HFFc6 (cell line): Measurements from ENCODE around the gene SZRD1. TPM values are rescaled to one million over a fixed set of nuclear protein-coding genes. Genes with fewer than 3 reads are reported as not detected.
A peak's percentile ranks its signal among the peaks of the same experiment; 100 is the strongest.

Experiments used
- DNase-seq: peaks from one replicate; pipeline ENCODE4 v3.0.0-alpha.2; 2018
- H3K27ac Mint-ChIP-seq: 2 replicates; pipeline ENCODE4 v1.8.0; 2020; ENCODE audit warnings: mild to moderate bottlenecking, mixed read lengths
- H3K27me3 Mint-ChIP-seq: 2 replicates; pipeline ENCODE4 v1.8.0; 2021; ENCODE audit warnings: mild to moderate bottlenecking, moderate library complexity, mixed read lengths; ENCODE audit not compliant: insufficient read depth
- H3K36me3 Mint-ChIP-seq: 2 replicates; pipeline ENCODE4 v1.8.0; 2021; ENCODE audit warnings: low read depth, mixed read lengths
- H3K4me1 Mint-ChIP-seq: 2 replicates; pipeline ENCODE4 v1.8.0; 2020; ENCODE audit warnings: low read depth, mixed read lengths
- H3K4me3 Mint-ChIP-seq: 2 replicates; pipeline ENCODE4 v1.8.0; 2020; ENCODE audit warnings: mild to moderate bottlenecking, moderate library complexity, mixed read lengths
- H3K9me3 Mint-ChIP-seq: 2 replicates; pipeline ENCODE4 v1.8.0; 2020; ENCODE audit warnings: mild to moderate bottlenecking, mixed read lengths
- CTCF ChIP-seq: fragments of 200-600 bp; sonication (generic); IDR thresholded peaks from 2 replicates; pipeline ENCODE4 v1.5.0; 2021; ENCODE audit warnings: antibody characterized with exemption, mild to moderate bottlenecking
- total RNA-seq, 6 experiments: library from RNA; stranded (reverse); fragmentation: NEBNext Ultra II Directional; extraction: Animal tissue kit (Norgen Biotek cat#: 25700); gene quantifications; 2 replicates in 1 of 6; 3 replicates in 5 of 6; pipeline ENCODE4 v1.2.3, GENCODE V29; 2021

The SZRD1 gene
- total RNA-seq, 6 experiments from 2014 or later: 210 to 246 (median 229) TPM

GRCh38 chr1:16440470-16441281 is 73.6 kb downstream of the SZRD1 start, which contains the start of gene NECAP2:
NECAP2 (plus strand) TSS chr1:16440724; CDS start chr1:16440762, 38 bp downstream.
- Mint-ChIP-seq H3K9me3 (no peaks in the 10 kb centered on the region), H3K36me3 (peaks cover 8% of the 10 kb centered on the region; the same call in 1 of the 2 replicates), H3K27me3 (peaks cover 1% of the 10 kb centered on the region; the same call in 1 of the 2 replicates), H3K27ac (peak within 1 kb of the TSS; percentile 87), H3K4me3 (peak within 1 kb of the TSS; percentile 92), H3K4me1 (peaks cover 14% of the 10 kb centered on the region)
- TF ChIP-seq CTCF: peak; percentile 94
- DNase-seq: peak; percentile 89

GRCh38 chr1:16441282-16441665 is 74.2 kb downstream of the SZRD1 start:
- peaks cover 8% of the 10 kb centered on the region; the same call in 1 of the 2 replicates for H3K36me3 Mint-ChIP-seq
- H3K27me3 Mint-ChIP-seq: peaks cover 1% of the 10 kb centered on the region; the same call in 1 of the 2 replicates
- DNase-seq: no peak
- H3K4me1 Mint-ChIP-seq: peaks cover 14% of the 10 kb centered on the region
- H3K27ac Mint-ChIP-seq: peak overlapping the region; percentile 87
- H3K9me3 Mint-ChIP-seq: no peaks in the 10 kb centered on the region
- peak overlapping the region; percentile 92 for H3K4me3 Mint-ChIP-seq
- TF ChIP-seq CTCF: no peak

- Mint-ChIP-seq H3K9me3 (no peaks in the 10 kb centered on the region), H3K36me3 (peaks cover 8% of the 10 kb centered on the region; the same call in 1 of the 2 replicates), H3K4me1 (peaks cover 14% of the 10 kb centered on the region), H3K4me3 (peak overlapping the region; percentile 92), H3K27me3 (no peaks in the 10 kb centered on the region; the same call in 1 of the 2 replicates), H3K27ac (no peak overlapping the region)
- no peak for DNase-seq
- TF ChIP-seq CTCF: no peak
Observed at GRCh38 chr1:16442265-16442664, 75.2 kb downstream of the SZRD1 start.

GRCh38 chr1:16442941-16443340 is 75.9 kb downstream of the SZRD1 start:
- TF ChIP-seq CTCF: no peak
- no peak for DNase-seq
- Mint-ChIP-seq H3K4me1 (peaks cover 14% of the 10 kb centered on the region), H3K27ac (no peak overlapping the region), H3K27me3 (no peaks in the 10 kb centered on the region; the same call in 1 of the 2 replicates), H3K9me3 (no peaks in the 10 kb centered on the region), H3K4me3 (peak overlapping the region; percentile 24; the same call in 1 of the 2 replicates), H3K36me3 (peaks cover 12% of the 10 kb centered on the region)

GRCh38 chr1:16443975-16444770 is 77.1 kb downstream of the SZRD1 start:
- no peak for DNase-seq
- Mint-ChIP-seq H3K4me1 (peaks cover 14% of the 10 kb centered on the region), H3K4me3 (no peak overlapping the region), H3K36me3 (peaks cover 24% of the 10 kb centered on the region), H3K27ac (no peak overlapping the region), H3K9me3 (no peaks in the 10 kb centered on the region), H3K27me3 (peaks cover 1% of the 10 kb centered on the region; the same call in 1 of the 2 replicates)
- TF ChIP-seq CTCF: no peak
